ENCODE results near the gene ASAP2.

ASAP2 gene

GRCh38 chr2:9210030-9210429 lies 3.4 kb downstream of the ASAP2 start:
- H3K4me3 ChIP-seq (ENCODE audit: low read depth in 1 of 2, low read length in 1 of 2), result no peak overlapping the region
- H3K4me1 ChIP-seq (ENCODE audit: control insufficient read depth in 1 of 2, insufficient read depth in 1 of 2, low read depth in 1 of 2, low read length in 1 of 2), result peaks cover 16 to 19% of the 10 kb centered on the region in 2 experiments
- H3K27ac ChIP-seq, result no peak overlapping the region
- peaks cover 71% of the 10 kb centered on the region for H3K27me3 ChIP-seq
- TF ChIP-seq CTCF (IDR thresholded peaks at IDR 0.05), result no peak
- H3K36me3 ChIP-seq, result no peaks in the 10 kb centered on the region
- no peaks in the 10 kb centered on the region for H3K9me3 ChIP-seq

GRCh38 chr2:9211496-9211895 lies 4.9 kb downstream of the ASAP2 start:
- peaks cover 57% of the 10 kb centered on the region for H3K27me3 ChIP-seq
- peaks cover 10 to 12% of the 10 kb centered on the region in 2 experiments for H3K4me1 ChIP-seq (ENCODE audit: control insufficient read depth in 1 of 2, insufficient read depth in 1 of 2, low read depth in 1 of 2, low read length in 1 of 2)
- no peaks in the 10 kb centered on the region for H3K36me3 ChIP-seq
- H3K27ac ChIP-seq, result no peak overlapping the region
- no peak for TF ChIP-seq CTCF (IDR thresholded peaks at IDR 0.05)
- H3K4me3 ChIP-seq (ENCODE audit: low read depth in 1 of 2, low read length in 1 of 2), result no peak overlapping the region
- no peaks in the 10 kb centered on the region for H3K9me3 ChIP-seq

GRCh38 chr2:9212010-9212635 lies 5.5 kb downstream of the ASAP2 start:
- Histone ChIP-seq H3K27ac (no peak overlapping the region), H3K9me3 (no peaks in the 10 kb centered on the region), H3K36me3 (no peaks in the 10 kb centered on the region), H3K4me3 (ENCODE audit: low read depth in 1 of 2, low read length in 1 of 2) (no peak overlapping the region), H3K27me3 (peaks cover 53% of the 10 kb centered on the region), H3K4me1 (ENCODE audit: control insufficient read depth in 1 of 2, insufficient read depth in 1 of 2, low read depth in 1 of 2, low read length in 1 of 2) (peaks cover 14 to 16% of the 10 kb centered on the region in 2 experiments)
- TF ChIP-seq CTCF (IDR thresholded peaks at IDR 0.05), result no peak

GRCh38 chr2:9212661-9213411 lies 6.2 kb downstream of the ASAP2 start:
- no peak for TF ChIP-seq CTCF (IDR thresholded peaks at IDR 0.05)
- H3K36me3 ChIP-seq, result no peaks in the 10 kb centered on the region

DNA sequence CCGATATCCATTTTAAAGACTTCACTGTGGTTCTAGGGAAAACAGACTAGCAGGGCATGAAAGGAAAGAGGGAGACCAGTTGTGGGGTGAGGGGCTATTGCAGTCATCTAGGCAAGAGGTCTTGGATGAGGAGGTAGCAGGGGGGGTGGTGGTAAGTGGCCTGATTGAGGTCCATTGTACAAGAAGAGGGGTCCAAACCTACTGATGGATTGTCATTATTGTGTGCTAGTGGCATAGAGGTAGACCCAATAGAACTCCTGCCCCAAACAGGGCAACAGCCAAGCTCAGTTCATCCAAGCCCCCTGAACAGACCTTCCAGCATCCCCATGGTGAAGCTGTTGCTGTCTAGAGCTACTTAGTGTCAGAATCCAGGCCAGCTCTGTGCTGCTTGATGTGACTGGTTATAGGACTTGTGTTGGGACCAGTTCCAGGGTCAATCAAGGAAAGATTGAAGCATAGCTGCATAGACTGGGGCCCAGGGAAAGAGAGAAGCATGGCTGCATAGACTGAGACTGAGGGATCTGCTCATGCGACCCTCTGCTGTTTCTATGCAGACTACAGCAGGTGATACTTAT lies 7.0 kb downstream of the ASAP2 start:
- Histone ChIP-seq H3K27ac (no peak overlapping the region), H3K27me3 (peaks cover 39% of the 10 kb centered on the region), H3K4me1 (ENCODE audit: control insufficient read depth in 1 of 2, insufficient read depth in 1 of 2, low read depth in 1 of 2, low read length in 1 of 2) (peaks cover 9% of the 10 kb centered on the region in 2 experiments), H3K4me3 (ENCODE audit: low read depth in 1 of 2, low read length in 1 of 2) (no peak overlapping the region), H3K9me3 (no peaks in the 10 kb centered on the region), H3K36me3 (no peaks in the 10 kb centered on the region)
- TF ChIP-seq CTCF (IDR thresholded peaks at IDR 0.05), result no peak

More at GRCh38 chr2:9212661-9213411, 6.2 kb downstream of the ASAP2 start:
- Histone ChIP-seq H3K4me3 (ENCODE audit: low read depth in 1 of 2, low read length in 1 of 2) (no peak overlapping the region), H3K27me3 (peaks cover 46% of the 10 kb centered on the region), H3K27ac (no peak overlapping the region), H3K4me1 (ENCODE audit: control insufficient read depth in 1 of 2, insufficient read depth in 1 of 2, low read depth in 1 of 2, low read length in 1 of 2) (peaks cover 10 to 11% of the 10 kb centered on the region in 2 experiments), H3K9me3 (no peaks in the 10 kb centered on the region)
